Muscle layer of duodenum (tissue), 2 donors: ENCODE data around the gene CIDEA.
"Not testable (repeated sequence)": the region's sequence is repeated elsewhere in the genome, so short reads cannot be mapped to it uniquely, and the experiment has no call there.

Experiments used
- H3K27ac ChIP-seq: one replicate; pipeline ENCODE4 v1.7.0; 2013; ENCODE audit warnings: mild to moderate bottlenecking, low read length
- H3K27me3 ChIP-seq: one replicate; pipeline ENCODE4 v1.7.0; 2013; ENCODE audit warnings: low read depth, mild to moderate bottlenecking, control low read depth, low read length
- H3K36me3 ChIP-seq, 2 donors: one replicate each; pipeline ENCODE4 v1.7.0; 2013; ENCODE audit warnings: low read length in 2 of 2, control low read depth in 1 of 2, mild to moderate bottlenecking in 1 of 2; ENCODE audit not compliant: insufficient read depth in 2 of 2, control insufficient read depth in 1 of 2
- H3K4me1 ChIP-seq, 2 donors: one replicate each; pipeline ENCODE4 v1.7.0; 2013; ENCODE audit warnings: low read length in 2 of 2, mild to moderate bottlenecking in 2 of 2, control low read depth in 1 of 2, moderate library complexity in 1 of 2; ENCODE audit not compliant: insufficient read depth in 2 of 2, control insufficient read depth in 1 of 2
- H3K4me3 ChIP-seq, 2 donors: one replicate each; pipeline ENCODE4 v1.7.0; 2013; ENCODE audit warnings: low read length in 2 of 2, low read depth in 1 of 2, mild to moderate bottlenecking in 1 of 2
- H3K9me3 ChIP-seq, 2 donors: one replicate each; pipeline ENCODE4 v1.7.0; 2013; ENCODE audit warnings: low read length in 2 of 2, control low read depth in 1 of 2, mild to moderate bottlenecking in 1 of 2; ENCODE audit not compliant: control insufficient read depth in 1 of 2
- donor health status: healthy.

Gene CIDEA

DNA sequence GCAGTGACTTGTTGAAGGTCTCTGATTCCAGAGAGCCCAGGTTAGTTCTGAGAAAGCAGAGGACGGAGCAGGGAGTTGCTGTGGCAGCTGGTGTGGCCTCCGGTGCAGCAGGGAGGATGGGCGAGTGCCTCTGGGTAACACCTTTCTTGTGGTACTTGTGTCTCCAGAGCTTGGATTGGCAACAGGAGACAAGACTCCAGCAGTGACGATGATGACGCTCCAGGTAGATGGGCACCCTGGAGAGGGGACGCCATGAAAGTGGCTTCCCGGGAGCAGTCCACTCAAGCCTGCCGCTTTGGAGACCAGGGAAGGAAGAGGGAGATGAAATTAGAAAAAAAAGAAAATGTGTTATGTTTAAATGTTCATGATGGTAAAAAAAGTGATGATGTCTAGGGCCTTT, 23.6 kb upstream of the CIDEA start:
- H3K27me3 ChIP-seq, H3K4me3 ChIP-seq, H3K9me3 ChIP-seq, H3K27ac ChIP-seq, H3K4me1 ChIP-seq, H3K36me3 ChIP-seq: not testable (repeated sequence)

DNA sequence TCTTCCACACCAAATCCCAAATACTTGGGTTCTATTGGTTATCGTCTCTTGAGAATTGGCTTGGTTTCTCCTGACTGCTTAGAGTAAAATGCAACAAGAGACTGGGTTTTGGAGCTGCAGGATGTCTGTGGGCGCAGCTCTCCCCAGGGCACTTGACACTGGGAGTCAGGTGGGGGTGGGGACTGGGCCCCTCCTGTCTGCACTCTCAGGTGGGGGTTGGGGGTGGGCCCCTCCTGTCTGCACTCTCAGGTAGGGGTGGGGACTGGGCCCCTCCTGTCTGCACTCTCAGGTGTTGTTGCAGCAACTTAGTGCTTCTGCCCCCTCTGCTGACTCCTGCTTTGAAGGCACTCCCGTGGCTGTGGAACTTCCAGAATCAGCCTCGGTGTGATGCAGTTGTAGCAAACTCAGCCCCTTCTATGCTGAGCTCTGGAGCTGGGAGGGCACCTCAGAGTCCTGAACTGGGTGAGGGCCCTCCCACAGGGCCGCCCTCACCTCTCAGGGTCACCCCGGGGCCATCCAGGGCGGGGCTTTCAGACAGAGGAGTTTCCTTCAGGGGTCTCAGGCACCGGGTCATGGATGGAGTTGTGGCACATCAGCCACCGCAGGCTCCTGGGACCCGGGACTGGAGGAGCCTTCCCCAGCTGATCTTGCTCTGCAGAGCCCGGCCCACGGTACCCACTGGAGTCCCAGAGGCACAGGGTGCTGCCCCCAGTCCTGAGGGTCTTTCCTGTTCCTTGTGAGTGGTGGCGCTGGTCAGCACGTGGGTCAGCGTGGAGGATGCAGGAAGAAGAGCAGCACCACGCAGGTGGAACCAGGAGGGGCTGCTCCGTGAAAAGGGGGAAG, 22.9 kb upstream of the CIDEA start:
- Histone ChIP-seq H3K36me3 (no peaks in the 10 kb centered on the region), H3K4me3 (no peak overlapping the region), H3K9me3 (no peaks in the 10 kb centered on the region), H3K4me1 (no peaks in the 10 kb centered on the region), H3K27ac (no peak overlapping the region), H3K27me3 (no peaks in the 10 kb centered on the region)

DNA sequence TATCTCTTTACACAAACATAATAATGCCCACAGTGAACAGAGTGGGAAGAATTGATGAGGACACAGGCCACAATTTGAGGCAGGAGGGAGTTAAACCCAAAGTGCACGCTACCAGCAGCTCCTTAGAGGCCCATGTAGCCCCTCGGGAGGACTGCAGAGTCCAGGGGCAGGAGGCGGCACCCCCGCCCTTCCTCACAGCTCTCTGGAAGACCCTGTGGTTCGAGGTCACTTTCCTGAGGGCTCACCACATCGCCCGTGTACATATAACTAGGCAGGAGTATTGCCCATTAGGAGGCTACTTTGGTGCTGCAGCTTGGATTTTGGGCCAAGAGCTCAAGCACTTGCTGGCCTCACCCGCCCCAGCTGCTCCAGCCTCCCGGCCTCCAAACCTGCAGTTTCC, 22.2 kb upstream of the CIDEA start:
- no peaks in the 10 kb centered on the region for H3K36me3 ChIP-seq
- H3K4me1 ChIP-seq, result no peaks in the 10 kb centered on the region
- no peak overlapping the region for H3K27ac ChIP-seq
- H3K9me3 ChIP-seq, result no peaks in the 10 kb centered on the region
- no peaks in the 10 kb centered on the region for H3K27me3 ChIP-seq
- H3K4me3 ChIP-seq, result no peak overlapping the region

DNA sequence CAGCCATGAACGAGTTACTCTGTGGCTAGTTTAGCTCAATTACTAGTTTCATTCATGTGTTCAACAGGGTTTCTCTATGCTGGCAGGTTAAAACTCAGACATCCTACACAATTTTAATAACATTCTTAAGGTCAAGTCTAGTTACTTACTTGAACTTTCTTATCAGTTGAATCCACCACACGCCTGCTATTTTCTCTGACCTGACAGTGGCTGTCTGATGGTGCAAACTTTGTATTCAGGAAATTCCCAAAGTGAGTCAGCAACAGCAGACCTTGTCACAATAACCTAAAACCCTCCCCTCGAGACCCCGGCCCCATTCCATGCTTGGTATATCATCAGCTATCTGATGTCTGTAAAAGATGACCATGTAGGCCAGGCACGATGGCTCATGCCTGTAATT, 20.8 kb upstream of the CIDEA start:
- H3K27ac ChIP-seq, result no peak overlapping the region
- no peaks in the 10 kb centered on the region for H3K9me3 ChIP-seq
- H3K27me3 ChIP-seq, result no peaks in the 10 kb centered on the region
- H3K4me3 ChIP-seq, result no peak overlapping the region
- H3K36me3 ChIP-seq, result no peaks in the 10 kb centered on the region
- H3K4me1 ChIP-seq, result no peaks in the 10 kb centered on the region

DNA sequence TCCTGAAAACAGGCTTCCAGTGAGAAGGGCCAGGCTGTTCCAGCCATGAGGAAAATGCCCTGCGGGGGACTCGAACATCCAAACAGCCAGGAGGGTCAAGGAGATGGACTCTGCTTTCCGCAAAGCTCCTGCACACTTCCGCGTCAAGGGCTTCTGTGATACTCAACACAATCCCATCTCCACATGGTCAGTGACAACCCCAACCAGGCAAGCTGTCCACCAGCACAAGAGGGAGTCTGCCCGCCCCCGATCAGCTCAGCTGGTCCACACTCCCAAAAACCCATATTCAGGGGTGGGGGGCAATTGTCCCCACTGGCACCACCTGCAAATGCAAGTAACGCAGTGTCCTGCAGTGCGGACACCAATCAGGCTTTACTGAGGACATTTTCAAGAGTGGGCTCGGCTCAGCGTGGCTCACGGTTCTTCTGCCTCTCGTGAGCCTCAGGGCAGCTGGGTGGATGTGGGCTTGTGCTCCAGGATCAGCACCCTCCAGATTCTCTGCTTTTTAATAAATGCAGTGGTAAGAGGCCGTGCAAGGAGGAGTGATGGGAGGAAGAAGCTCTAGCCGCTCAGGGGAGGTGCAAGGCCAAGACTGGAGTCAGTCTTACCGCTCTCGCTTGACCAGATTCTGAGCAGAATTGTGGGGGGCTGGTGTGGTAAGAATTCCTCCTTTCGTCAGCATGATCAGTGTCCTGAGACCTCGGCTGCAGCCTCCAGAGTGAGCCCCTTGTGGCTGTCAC, 19.5 kb upstream of the CIDEA start:
- no peaks in the 10 kb centered on the region for H3K4me1 ChIP-seq
- H3K27ac ChIP-seq, result no peak overlapping the region
- H3K36me3 ChIP-seq, result no peaks in the 10 kb centered on the region
- H3K4me3 ChIP-seq, result no peak overlapping the region
- H3K27me3 ChIP-seq, result no peaks in the 10 kb centered on the region
- H3K9me3 ChIP-seq, result no peaks in the 10 kb centered on the region

DNA sequence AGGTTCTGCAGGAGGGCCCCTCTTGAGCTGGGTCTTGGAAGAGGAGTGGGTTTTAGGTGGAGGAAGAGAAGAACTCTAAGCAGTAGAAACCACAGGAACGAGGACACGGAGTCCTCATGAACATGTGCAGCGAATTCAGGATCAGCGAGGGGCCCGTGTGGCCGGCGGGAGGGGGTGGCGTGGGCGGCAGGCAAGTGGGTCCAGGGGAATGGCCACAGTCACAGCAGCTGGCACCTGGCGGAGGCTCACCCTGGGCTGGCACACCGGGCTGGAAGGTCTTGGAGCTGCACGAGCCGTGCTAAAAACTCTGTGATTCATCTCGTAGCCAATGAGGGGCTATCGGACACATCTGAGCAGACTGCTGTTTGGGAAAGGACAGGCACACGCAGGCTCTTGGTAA, 18.0 kb upstream of the CIDEA start:
- Histone ChIP-seq H3K27ac (no peak overlapping the region), H3K36me3 (no peaks in the 10 kb centered on the region), H3K27me3 (no peaks in the 10 kb centered on the region), H3K4me3 (no peak overlapping the region), H3K4me1 (no peaks in the 10 kb centered on the region), H3K9me3 (no peaks in the 10 kb centered on the region)

DNA sequence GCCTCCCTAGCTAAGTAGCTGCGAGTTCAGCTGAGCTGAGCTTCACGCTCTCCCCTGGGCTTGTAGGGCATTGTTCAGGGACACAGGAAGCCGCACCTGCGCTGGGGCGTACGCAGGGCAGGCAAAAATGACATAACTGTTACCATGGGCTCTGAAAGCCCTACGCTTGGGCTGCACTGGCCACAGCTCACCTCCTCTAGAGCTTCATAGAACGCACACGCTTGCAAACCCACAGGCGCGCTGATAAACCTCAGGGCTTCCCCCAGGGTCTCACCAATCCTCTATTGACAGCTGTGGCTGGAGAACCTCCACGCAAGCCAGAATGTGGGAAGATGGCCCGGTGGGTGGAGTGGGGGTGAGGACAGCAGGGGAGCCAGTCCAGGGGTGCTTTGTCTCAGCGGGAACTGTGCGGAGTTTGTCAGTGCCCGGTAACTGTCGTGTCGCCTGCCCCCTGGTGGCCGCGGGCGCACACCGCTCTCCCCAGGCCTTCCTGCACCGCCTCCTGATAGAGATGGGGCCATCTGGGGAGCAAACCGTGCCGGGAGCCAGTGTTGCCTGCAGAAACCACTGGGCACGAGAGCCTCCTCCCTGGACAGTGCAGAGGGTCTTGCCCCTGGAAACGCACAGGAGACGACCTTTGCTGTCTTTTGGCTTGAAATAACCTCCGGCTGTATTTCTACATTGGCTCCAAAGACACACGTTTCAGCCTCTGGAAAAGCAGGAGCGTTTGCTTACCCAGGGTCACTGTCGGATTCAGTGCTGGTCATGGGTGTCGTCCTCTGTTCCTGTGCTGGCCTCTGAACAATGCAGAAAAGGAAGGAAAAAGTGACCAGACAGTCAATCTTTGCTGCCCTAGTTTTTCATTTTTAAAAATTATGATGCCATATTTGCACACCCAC, 17.0 kb upstream of the CIDEA start:
- H3K36me3 ChIP-seq, result no peaks in the 10 kb centered on the region
- no peaks in the 10 kb centered on the region for H3K9me3 ChIP-seq
- no peak overlapping the region for H3K4me3 ChIP-seq
- no peaks in the 10 kb centered on the region for H3K4me1 ChIP-seq
- H3K27ac ChIP-seq, result no peak overlapping the region
- H3K27me3 ChIP-seq, result no peaks in the 10 kb centered on the region

DNA sequence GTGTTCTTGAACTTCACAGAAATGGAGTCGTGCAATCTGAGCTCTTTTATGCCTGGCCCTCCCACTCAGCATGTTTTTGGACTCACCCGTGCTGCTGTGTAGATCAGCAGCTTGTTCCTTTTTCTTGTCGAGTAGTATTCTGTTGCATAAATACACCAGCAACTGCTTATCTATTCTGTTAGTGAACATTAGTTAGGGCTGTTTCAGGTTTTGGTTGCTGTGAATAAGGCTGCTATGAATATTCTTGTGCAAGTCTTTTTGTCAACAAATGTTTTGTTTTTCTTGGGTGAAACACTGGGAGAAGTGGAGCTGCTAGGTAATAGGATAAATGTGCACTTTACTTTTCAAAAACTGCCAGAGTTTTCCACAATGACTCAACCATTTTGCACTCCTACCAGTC, 15.3 kb upstream of the CIDEA start:
- H3K27ac ChIP-seq, result no peak overlapping the region
- H3K4me1 ChIP-seq, result no peaks in the 10 kb centered on the region
- no peaks in the 10 kb centered on the region for H3K9me3 ChIP-seq
- H3K36me3 ChIP-seq, result no peaks in the 10 kb centered on the region
- no peak overlapping the region for H3K4me3 ChIP-seq
- no peaks in the 10 kb centered on the region for H3K27me3 ChIP-seq

DNA sequence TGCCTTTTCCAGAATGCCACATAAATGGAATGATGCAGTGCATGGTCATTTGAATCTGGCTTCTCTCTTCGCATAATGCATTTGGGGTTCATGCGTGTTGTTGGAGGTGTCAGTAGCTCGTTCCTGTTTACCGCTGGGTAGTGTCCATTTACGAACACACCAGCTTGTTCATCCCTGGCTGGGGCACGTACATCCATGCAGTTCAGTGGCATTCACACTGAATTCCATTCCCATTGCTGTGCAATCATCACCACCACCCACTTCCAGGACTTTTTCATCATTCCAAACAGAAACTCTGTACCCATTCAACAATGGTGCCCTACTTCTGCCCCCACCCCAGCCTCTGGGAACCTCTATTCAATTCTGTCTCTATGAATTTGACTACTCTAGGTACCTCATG, 14.7 kb upstream of the CIDEA start:
- Histone ChIP-seq H3K27me3 (no peaks in the 10 kb centered on the region), H3K27ac (no peak overlapping the region), H3K4me3 (no peak overlapping the region), H3K36me3 (no peaks in the 10 kb centered on the region), H3K4me1 (no peaks in the 10 kb centered on the region), H3K9me3 (no peaks in the 10 kb centered on the region)

DNA sequence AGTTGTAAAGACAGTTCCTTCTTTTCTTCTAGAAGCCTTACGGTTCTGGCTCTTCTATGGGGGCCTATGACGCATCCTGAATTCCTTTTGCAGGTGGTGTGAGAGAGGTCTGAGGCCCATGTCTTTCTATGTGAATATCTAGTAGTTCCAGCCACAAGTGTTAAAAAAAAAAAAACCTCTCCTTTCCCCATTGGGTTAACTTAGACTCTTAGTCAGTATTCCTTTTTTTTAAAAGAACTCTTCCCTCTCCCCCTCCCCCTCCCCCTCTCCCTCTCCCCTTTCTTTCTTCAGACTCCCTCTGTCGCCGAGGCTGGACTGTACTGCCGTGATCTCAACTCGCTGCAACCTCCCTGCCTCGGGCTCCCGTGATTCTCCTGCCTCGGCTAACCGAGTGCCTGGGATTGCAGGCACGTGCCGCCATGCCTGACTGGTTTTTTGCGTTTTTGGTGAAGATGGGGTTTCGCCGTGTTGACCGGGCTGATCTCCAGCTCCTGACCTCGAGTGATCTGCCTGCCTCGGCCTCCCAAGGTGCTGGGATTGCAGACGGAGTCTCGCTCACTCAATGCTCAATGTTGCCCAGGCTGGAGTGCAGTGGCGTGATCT, 11.4 kb upstream of the CIDEA start:
- Histone ChIP-seq H3K9me3 (no peaks in the 10 kb centered on the region), H3K36me3 (no peaks in the 10 kb centered on the region), H3K4me1 (no peaks in the 10 kb centered on the region), H3K27ac (no peak overlapping the region), H3K4me3 (no peak overlapping the region), H3K27me3 (no peaks in the 10 kb centered on the region)

DNA sequence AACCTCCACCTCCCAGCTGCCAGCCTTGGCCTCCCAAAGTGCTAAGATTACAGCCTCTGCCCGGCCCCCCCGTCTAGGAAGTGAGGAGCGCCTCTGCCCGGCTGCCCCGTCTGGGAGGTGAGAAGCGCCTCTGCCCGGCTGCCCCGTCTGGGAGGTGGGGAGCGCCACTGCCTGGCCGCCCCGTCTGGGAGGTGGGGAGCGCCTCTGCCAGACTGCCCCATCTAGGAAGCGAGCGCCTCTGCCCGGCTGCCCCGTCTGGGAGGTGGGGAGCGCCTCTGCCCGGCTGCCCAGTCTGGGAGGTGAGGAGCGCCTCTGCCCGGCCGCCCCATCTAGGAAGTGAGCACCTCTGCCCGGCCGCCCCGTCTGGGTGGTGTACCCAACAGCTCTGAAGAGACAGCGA, 10.9 kb upstream of the CIDEA start:
- H3K27me3 ChIP-seq, H3K27ac ChIP-seq, H3K9me3 ChIP-seq, H3K36me3 ChIP-seq, H3K4me1 ChIP-seq, H3K4me3 ChIP-seq: not testable (repeated sequence)
